HG03571 (cell line): Measurements from ENCODE around the gene RIPK4.
"Not testable (repeated sequence)": the region's sequence is repeated elsewhere in the genome, so short reads cannot be mapped to it uniquely, and the experiment has no call there.

Source experiments
- ATAC-seq: cut with Tn5 transposase; IDR thresholded peaks from one replicate; pipeline ENCODE4 v1.9.1; 2021; ENCODE audit not compliant: unreplicated experiment

The RIPK4 gene

DNA sequence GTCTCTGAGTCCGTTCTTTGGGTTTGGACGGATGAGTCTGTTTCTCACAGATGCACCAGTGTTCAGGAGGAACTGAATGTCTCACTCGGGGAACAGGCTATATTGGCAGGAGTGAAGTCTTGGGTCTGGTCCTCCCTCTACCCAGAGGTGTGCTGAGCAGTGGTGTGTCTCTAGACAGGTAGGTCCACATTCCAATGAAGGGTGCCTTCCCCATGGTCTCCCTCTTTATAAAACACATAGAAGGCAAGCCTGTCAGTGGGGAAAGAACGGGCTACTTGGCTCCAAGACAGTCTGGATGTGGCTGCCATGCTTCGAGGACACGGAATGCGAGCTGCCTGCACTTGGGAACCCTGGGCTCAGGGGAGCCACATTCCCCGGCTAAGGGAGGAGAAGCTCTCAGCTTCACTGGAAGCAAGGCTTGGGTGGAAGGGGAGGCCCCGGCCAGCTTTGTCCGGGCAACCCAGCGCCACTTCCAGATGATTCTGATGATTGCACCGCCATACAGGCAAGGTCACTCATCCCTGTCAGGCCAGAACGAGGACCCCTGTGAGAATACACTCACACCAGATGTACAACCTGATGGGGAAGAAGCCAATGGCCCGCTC, 29.7 kb upstream of the RIPK4 start:
- ATAC-seq: no peak

DNA sequence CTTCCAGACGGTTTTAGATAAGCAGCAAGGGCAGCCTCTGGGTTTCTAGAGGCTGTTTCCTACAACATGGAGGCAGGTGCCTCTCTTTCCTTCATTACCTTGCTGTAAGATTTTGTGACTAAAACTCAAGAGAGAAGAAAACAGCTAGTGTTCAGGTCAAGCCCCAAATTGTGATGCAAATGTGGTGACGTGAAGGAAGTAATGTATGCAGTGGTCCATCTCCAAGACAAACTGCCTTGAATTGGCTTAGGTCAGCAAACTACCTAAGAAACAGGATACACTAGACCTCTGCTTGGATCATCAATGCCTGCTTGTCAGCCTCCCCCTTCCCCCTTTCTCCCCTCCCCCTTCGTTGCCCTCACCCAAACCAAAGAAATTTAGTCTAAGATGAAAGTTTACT, 28.9 kb upstream of the RIPK4 start:
- no peak for ATAC-seq

DNA sequence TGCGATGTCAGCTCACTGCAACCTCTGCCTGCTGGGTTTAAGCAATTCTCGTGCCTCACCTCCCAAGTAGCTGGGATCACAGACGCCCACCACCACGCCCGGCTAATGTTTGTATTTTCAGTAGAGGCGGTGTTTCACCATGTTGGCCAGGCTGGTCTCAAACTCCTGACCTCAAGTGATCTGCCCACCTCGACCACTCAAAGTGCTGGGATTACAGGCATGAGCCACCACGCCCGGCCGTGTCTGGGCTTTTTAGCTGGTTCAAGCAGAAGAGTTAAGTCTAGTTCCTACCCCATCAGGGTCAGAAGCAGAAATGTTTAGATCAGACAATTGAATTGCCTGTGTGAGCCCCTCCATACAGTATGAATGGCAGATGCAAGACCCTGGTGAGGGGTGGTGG, 27.7 kb upstream of the RIPK4 start:
- ATAC-seq: no peak

DNA sequence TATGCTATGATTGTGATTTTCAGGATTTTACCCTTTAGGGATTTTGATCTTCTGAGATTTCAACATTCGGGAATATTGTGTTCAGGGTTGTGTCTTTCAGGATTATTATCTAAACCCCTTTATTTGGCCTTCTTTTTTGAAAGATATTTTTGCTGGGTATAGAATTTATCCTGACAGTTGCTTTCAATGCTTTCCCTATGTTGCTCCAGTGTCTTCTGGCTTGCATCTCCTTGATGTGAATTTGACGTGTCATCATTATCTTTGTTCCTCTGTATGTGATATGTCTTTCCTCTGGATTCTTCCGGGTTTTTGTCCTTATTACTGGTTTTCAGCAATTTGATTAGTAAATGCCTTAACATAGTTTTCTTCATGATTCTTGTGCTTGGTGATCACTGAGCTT, 25.9 kb upstream of the RIPK4 start:
- ATAC-seq: no peak

DNA sequence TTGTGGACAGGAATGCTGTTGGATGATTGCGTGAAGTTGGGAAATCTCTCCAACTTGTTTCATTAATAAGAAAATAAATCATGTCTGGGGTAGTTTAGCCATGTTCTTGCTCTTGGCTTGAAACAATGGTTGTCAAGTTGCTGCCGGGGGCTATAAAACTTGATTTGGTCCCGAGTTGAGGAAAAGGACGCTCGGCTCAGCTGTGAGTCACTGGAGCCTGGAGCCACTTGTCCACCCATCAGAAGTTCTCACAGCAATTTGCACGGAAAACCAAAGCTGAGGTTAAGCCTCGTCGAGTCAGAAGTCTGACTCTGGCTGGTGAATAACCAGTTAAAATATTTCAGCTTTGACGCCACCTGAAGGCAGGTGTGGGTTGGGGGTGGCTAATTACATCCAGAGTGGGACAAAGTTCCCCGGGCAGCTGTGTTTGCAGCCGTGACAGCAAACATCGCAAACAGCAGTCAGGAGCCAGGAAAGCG, 19.7 kb upstream of the RIPK4 start:
- no peak for ATAC-seq

DNA sequence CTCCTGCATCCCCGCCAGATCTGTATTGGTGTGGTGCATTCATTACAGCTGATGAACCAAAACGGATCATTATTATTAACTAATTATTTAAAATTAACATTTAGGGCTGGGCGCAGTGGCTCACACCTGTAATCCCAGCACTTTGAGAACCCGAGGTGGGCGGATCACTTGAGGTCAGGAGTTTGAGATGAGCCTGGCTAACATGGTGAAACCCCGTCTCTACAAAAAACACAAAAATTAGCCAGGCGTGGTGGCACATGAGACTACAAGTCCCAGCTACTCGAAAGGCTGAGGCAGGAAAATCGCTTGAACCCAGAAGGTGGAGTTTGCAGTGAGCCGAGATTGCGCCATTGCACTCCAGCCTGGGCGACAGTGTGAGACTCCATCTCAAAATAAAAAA, 18.4 kb upstream of the RIPK4 start:
- ATAC-seq: not testable (repeated sequence)

DNA sequence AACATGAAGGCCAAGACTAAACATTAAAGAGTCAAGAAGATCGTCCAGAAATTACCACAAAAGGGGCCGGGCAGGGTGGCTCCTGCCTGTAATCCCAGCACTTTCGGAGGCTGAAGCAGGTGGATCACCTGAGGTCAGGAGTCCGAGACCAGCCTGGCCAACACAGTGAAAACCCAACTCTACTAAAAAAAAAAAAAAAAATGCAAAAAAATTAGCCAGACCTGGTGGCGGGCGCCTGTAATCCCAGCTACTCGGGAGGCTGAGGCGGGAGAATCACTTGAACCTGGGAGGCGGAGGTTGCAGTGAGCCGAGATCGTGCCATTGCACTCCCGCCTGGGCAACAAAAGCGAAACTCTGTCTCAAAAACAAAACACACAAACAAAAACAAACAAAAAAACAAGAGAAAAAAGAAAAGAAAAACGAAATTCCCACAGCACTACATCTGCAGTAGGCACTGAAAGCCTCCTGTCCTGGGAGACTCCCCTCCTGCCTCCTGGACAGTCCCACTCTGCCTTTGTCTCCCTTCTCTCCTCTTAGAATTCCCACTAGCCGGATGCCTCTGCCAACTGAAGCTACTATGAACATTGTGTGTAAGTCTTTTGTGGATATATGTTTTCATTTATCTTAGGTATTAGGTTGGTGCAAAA, 17.7 kb upstream of the RIPK4 start:
- ATAC-seq: no peak

DNA sequence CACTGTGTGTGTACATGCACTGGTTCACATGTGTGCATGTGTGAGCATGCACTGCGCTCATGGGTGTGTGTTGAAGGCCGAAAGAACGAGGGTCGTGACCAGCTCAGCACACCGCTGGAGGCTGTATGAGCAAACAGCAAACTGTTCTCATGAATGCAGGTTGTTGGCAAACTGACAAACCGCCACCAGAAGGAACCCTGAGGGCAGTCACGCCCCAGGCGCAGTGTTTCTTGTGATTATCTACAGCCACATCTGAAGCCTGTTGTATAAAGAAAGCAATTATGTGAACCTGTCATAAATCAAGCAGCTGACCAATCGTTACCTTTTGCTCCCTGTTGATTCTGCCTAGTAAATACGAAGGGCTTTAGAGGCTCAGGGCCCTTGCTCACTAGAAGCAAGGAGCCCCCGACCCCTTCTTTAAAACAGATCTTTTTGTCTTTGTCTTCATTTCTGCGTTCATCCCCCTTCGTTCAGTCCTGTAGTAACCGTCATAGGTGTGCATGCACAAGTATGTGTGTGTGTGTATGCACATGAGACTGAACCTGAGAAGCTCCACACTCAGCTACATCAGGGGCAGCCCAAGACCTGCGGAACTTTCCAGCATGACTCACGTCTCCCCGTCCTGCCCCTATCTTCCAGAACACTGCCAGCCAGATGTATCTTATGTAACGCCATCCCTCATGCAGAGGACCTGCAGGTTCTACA, 16.8 kb upstream of the RIPK4 start:
- no peak for ATAC-seq

DNA sequence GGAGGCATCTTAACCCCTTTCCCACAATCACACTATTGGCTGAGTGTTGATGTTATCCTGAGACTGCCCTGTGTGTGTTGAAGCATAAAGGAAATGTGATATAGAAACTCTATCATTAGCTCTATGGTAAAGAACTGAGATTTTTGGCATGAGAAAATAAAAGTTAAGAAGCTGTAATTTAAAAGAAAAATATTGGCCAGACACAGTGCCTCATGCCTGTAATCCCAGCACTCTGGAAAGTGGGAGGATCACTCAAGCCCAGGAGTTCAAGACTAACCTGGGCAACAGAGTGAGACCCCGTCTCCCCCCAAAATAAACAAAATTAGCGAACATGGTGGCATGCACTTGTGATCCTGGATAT, 14.2 kb upstream of the RIPK4 start:
- ATAC-seq: no peak

DNA sequence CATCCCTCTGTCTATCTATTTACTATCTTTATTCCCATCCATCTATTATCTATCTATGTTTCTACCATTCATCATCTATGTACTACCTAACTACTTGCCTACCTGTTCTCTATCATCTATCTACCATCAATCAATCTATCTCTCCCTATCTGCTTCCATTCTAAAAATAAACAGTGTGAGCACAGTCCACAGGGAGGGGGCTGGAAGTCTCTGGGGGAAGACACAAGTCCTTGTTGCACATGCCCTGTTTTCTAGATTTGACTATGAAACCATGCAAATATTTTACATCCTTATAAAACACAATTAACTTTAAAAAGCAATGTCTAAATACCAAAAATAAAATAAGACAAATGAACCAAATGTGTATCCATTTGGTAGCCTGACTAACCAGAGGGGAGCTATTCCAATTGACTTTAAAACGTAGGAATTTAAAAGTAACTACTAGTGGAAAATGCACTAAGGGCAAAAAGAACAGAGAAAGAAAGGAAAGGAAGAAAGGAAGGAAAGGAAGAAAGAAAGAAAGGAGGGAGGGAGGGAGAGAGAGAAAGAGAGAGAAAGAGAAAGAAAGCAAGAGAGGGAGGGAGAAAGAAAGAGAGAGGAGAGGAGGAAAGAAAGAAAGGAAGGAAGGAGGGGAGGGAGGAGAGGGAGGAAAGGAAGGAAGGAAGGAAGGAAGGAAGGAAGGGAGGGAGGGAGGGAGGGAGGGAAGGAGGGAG, 13.6 kb upstream of the RIPK4 start:
- no peak for ATAC-seq

DNA sequence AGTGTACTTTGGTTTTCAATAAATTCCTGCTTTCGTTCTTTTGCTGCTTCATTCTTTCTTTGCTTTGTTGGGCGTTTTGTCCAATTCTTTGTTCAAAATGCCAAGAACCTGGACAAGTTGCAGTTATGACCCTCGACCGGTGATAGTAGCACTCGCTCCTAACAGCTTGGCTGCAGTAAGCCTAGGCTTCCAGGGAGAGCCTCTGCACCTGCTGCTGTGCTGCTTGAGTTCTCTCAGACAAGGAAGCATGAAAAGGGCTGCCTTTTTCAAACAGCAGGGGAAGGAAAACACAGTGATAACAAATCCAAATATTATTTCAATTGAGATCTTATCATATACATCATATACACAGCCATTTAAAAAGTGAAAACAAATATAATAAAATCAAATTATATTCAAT, 12.8 kb upstream of the RIPK4 start:
- no peak for ATAC-seq

DNA sequence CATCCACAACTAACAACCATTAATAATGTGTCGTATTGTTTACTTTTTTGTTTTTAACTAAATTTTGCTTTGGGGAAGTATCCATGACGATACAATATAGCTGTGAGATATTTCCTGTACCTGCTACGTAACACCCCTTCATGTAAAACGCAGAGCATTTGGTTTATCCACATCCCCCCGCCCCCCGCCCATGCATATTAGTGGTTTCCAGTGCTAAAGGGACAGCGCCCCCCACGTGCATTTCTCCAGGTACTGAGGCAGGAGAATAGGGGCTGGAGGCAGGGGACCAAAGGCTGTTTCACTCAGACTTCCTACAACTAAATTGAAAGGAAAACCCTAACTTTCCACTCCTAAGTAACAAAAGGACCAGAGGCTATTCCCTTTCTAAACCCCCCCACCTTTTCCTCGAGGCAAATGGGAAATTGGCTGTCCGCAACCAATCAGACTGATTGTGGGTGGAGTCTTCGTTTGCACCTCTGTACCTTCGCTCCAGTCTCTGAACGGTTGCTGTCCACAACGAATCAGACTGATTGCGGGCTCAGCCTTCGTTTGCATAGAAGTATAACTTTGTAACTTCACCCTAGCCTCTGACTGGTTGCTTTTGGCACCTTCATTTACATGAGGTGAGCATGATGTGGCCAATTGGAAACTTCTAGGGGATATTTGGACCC, 12.2 kb upstream of the RIPK4 start:
- ATAC-seq: no peak

DNA sequence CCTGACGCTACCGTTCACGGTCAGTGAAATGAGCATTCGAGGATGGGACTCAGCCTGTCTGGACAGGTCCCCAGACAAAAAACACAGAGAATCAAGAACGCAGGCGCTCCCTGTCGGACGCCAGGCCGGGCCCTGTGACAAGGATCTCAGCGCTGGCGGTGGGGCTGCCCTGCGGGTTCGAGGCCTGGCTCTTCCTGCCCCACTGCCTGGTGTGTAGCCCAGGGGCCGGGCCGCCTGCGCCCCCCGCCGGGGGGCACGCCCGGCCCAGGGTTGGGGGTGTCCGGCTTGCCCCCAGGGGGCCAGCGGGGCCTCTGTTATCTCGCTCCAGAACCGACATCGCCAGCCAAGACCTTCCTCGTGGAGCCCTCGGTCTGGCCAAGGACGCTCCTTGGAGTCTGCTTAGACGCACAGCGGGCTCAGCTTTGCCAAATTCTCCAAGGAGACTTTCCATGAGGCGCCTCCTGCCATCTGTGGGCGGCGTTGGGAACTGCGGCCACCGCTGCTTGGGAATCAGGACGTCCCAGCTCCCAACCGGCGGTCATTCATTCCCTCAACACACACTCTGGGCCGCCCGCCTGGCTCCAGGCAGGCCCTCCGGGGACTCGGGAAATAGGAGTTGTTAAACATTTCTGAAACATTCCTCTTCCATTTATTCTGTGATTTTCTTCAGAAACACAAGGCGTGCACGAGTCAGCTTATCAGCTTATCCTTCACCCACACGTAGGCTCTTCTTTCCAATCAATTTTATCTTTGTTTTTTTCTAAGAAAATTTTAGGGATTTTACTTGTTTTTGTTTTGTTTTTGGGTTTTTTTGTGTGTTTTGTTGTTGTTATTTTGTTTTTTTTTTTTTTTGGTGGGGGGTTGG, 11.3 kb upstream of the RIPK4 start:
- ATAC-seq: no peak

DNA sequence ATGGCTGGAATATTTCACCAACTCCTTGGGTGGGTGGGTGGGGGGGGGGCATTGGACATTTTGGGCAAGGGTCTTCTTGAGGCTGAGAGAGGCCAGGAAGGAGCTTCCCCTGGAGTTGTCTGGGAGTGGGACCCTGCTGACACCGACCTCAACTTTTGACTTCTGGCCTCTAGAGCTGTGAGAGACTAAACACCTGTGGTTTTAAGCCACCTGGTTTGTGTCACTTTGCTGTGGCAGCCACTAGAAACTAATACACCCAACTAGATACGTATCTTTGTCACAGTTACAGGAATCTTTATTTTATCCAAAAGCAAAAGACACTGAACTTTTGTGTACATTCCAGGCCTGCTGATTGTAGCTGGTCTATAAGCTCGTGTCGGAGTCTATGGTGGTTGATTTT, 9.9 kb upstream of the RIPK4 start:
- no peak for ATAC-seq

DNA sequence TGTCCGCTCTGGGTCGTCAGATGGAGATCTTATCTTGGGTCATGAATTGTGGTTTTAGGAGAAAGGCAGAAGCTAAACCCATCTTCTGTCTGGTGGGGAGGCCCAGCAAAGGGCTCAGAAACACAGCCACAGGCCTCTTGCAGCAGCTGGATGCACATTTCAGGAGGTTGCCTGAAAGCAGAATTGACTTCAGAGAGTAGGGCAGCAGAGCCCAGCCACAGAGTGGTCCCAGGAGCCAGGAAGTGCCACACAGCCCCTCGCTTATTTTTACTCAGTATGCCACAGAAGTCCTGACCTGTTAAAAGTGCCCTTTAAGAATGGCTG, 8.3 kb upstream of the RIPK4 start:
- no peak for ATAC-seq

DNA sequence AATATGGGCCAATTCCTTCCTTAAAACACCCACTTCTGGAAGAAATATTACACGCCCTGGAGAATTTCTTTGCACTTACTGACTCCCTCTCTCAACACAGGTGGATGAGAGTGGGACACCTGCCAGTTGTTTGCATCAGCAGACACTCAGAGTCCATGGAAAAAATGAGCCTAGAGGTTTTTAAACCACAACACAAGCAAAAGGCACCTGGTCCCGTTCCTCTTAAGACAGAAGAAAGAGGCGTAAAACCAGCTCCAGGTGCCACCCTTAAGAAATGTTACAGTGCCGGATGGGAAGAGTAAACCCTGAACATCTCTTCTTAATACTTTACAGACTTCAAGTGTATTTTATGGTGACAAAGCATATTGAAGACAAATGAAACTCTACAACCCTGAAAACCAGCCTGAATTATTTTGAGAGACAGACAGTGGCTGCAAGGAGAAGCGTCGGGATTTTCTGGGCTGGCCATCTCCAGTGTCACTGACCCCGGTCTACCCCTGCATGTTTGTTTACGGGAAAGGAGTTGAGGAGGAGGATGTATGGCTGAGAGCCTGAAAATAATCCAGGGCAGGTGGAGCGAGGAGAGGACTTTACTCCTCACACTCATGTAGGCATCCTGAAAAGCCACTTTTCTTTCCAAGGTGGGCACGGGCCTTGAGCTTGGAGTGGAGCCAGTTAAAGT, 7.8 kb upstream of the RIPK4 start:
- ATAC-seq: no peak

DNA sequence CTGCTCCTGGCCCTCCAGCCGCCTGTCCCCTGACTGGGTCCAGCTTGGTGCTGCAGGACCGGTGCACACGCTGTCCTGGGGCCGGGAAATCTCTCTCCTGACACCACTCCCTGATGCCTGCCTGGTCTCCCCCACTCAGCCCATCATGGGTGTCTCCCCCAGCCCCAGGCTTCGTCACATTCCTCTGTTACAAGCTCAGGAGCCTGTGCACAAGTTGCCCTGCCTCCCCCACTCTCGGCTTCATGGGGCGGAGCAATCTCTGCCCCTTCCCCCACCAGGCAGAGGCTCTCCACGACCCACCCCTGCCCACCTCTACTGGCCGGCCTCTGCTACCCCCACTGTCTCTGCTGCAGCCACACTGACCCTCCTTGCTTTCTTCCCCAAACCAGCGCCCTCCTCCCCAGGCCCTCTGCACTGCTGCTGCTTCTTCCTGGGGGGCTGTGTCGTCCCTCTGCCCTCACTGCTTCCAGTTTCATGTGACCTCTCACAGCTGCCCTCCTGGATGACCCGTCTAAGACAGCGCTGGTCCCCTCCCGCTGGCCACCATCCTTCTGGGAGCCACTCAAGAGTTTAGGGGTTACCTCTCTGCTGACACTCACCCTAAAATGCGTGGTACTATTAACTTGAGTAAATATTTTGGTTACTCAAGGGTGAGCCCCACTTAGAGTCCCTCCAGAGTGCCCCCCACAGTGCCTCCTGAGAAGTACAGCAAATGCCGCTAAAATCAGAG, 5.7 kb upstream of the RIPK4 start:
- ATAC-seq: no peak

DNA sequence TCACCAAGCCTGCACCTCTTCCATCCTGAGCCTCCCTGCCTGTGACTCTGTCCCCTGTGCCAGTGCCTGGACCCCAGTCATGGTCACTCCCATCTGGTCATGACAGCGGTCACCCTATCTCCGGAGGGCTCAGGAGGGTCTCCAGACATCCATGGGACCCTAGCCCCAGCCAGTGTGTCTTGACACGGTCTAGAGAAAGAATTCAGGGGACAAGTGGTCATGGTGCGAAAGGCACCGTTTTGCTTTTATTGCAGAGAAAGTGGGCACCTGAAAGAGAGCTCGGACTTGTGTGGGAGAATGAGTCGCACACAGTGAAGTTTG, 4.7 kb upstream of the RIPK4 start:
- ATAC-seq: no peak

DNA sequence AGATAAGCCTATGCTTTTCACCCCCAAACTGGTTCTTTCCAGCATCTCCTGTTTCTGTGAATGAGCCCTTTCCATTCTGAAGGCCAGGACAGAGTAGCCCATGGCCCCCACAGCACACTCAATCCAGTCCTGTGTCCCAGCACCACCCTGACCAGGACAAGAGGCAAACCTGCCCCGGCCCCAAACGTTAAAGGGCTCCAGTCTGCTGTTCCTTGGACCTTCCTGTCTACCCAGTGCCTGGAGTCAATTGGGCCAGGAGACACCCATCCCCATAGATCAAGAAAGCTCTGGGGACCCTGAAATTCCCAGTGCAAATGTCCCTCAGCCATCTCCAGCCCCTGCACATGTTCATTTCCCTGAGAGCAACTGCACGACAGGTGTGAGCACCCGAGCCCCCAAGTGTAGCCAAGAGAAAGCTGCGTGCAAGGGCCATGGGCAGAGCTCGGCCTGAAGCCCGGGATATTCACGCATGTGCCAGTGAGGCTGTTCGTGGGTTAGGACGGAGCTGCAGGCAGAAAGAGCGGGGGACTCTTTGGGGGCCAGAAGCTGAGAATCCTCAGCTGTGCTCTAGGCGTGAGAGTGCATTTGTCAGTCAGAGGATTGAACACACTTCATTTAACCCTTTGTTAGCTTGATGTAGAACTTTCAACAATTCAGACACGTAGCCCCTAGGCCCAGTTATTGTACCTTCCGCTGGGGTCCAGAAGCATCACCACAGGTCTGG, 4.2 kb upstream of the RIPK4 start:
- no peak for ATAC-seq
